Mesothelial cell of epicardium (in vitro differentiated cells): Measurements from ENCODE around the gene CCIN. TPM values are rescaled to one million over a fixed set of nuclear protein-coding genes. Genes with fewer than 3 reads are reported as not detected.

Experiments used
- DNase-seq, 2 experiments: peaks; one replicate each; pipeline ENCODE4 v3.0.0; 2021; ENCODE audit warnings: low spot score in 2 of 2; ENCODE audit not compliant: unreplicated experiment in 2 of 2
- H3K27ac Mint-ChIP-seq: 2 replicates; pipeline ENCODE4 v1.8.0; 2021; ENCODE audit warnings: mixed read lengths
- H3K27me3 Mint-ChIP-seq: 2 replicates; pipeline ENCODE4 v1.8.0; 2021; ENCODE audit warnings: low read depth, mixed read lengths
- H3K36me3 Mint-ChIP-seq: 2 replicates; pipeline ENCODE4 v1.8.0; 2021; ENCODE audit warnings: mixed read lengths
- H3K4me1 Mint-ChIP-seq: 2 replicates; pipeline ENCODE4 v1.8.0; 2021; ENCODE audit warnings: mixed read lengths
- H3K4me3 Mint-ChIP-seq: 2 replicates; pipeline ENCODE4 v1.8.0; 2021; ENCODE audit warnings: mild to moderate bottlenecking, moderate library complexity, mixed read lengths
- H3K9me3 Mint-ChIP-seq: 2 replicates; pipeline ENCODE4 v1.8.0; 2021; ENCODE audit warnings: mixed read lengths
- CTCF ChIP-seq: fragments of 200-600 bp; sonication (generic); IDR thresholded peaks from one replicate; pipeline ENCODE4 v1.5.0; 2021; ENCODE audit warnings: antibody characterized with exemption; ENCODE audit not compliant: unreplicated experiment
- total RNA-seq: library from RNA; stranded (reverse); gene quantifications from 3 replicates; pipeline ENCODE4 v1.2.1, GENCODE V29; 2021

The CCIN gene
- total RNA-seq, 1 donor from 2014 or later = 0.40 TPM

- Mint-ChIP-seq H3K4me1 (peaks cover 18% of the 10 kb centered on the region), H3K27ac (no peak overlapping the region), H3K9me3 (peaks cover 13% of the 10 kb centered on the region), H3K27me3 (no peaks in the 10 kb centered on the region), H3K4me3 (no peak overlapping the region), H3K36me3 (peaks cover 23% of the 10 kb centered on the region)
- no peak for DNase-seq
- TF ChIP-seq CTCF = no peak
Observed at GRCh38 chr9:36146651-36147050, 22.5 kb upstream of the CCIN start.

GRCh38 chr9:36147441-36148175 is 21.6 kb upstream of the CCIN start:
- H3K36me3 Mint-ChIP-seq = peaks cover 23% of the 10 kb centered on the region
- H3K4me1 Mint-ChIP-seq = peaks cover 15% of the 10 kb centered on the region
- no peak for DNase-seq
- peaks cover 13% of the 10 kb centered on the region for H3K9me3 Mint-ChIP-seq
- no peak overlapping the region for H3K4me3 Mint-ChIP-seq
- H3K27ac Mint-ChIP-seq = peak overlapping the region; percentile 30
- no peak for TF ChIP-seq CTCF
- no peaks in the 10 kb centered on the region for H3K27me3 Mint-ChIP-seq

GRCh38 chr9:36148311-36149051 is 20.7 kb upstream of the CCIN start:
- no peak for TF ChIP-seq CTCF
- H3K9me3 Mint-ChIP-seq = peaks cover 13% of the 10 kb centered on the region
- H3K4me3 Mint-ChIP-seq = no peak overlapping the region
- peak in 1 of 2 experiments; percentile 70 for DNase-seq
- H3K36me3 Mint-ChIP-seq = peaks cover 25% of the 10 kb centered on the region
- H3K4me1 Mint-ChIP-seq = peaks cover 15% of the 10 kb centered on the region
- H3K27ac Mint-ChIP-seq = peak overlapping the region; percentile 25
- H3K27me3 Mint-ChIP-seq = no peaks in the 10 kb centered on the region

- Mint-ChIP-seq H3K9me3 (peaks cover 13% of the 10 kb centered on the region), H3K27ac (peak overlapping the region; percentile 25), H3K27me3 (no peaks in the 10 kb centered on the region), H3K4me3 (no peak overlapping the region), H3K36me3 (peaks cover 25% of the 10 kb centered on the region), H3K4me1 (peaks cover 18% of the 10 kb centered on the region)
- no peak for DNase-seq
- TF ChIP-seq CTCF = no peak
Observed at GRCh38 chr9:36149197-36149596, 20.0 kb upstream of the CCIN start.

- DNase-seq = no peak
- H3K9me3 Mint-ChIP-seq = peaks cover 7% of the 10 kb centered on the region
- no peaks in the 10 kb centered on the region for H3K27me3 Mint-ChIP-seq
- H3K36me3 Mint-ChIP-seq = peaks cover 21% of the 10 kb centered on the region
- TF ChIP-seq CTCF = no peak
- no peak overlapping the region for H3K4me3 Mint-ChIP-seq
- H3K27ac Mint-ChIP-seq = peak overlapping the region; percentile 32
- H3K4me1 Mint-ChIP-seq = peaks cover 26% of the 10 kb centered on the region
Observed at GRCh38 chr9:36150574-36151315, 18.4 kb upstream of the CCIN start.
